Choroid plexus epithelial cell (primary cell): Measurements from ENCODE around the gene IKZF3.

ENCODE experiments used
- DNase-seq: peaks from one replicate; pipeline ENCODE4 v3.0.0-alpha.2; 2010; ENCODE audit warnings: low read depth
- H3K4me3 ChIP-seq: 2 replicates; pipeline ENCODE4 v1.5.1; 2011; ENCODE audit warnings: low read depth, mild to moderate bottlenecking, control low read depth, low read length, moderate library complexity
- CTCF ChIP-seq: conservative IDR thresholded peaks from 2 replicates; pipeline ENCODE4 v1.5.1; 2011; ENCODE audit warnings: low read depth, mild to moderate bottlenecking, control low read depth, inconsistent platforms, low read length, moderate library complexity

Gene IKZF3

GRCh38 chr17:39737760-39738567, 126.1 kb downstream of the IKZF3 start, which contains the start of gene GRB7:
GRB7 (plus strand) TSS chr17:39737938; CDS start chr17:39742302, 4,364 bp downstream.
- no peak for TF ChIP-seq CTCF
- H3K4me3 ChIP-seq, result peak within 1 kb of the TSS; percentile 24
- no peak for DNase-seq

GRCh38 chr17:39737206-39737759, 126.8 kb downstream of the IKZF3 start:
- no peak for TF ChIP-seq CTCF
- no peak overlapping the region for H3K4me3 ChIP-seq
- no peak for DNase-seq

GRCh38 chr17:39736319-39737165, 127.6 kb downstream of the IKZF3 start:
- no peak for DNase-seq
- no peak for TF ChIP-seq CTCF
- no peak overlapping the region for H3K4me3 ChIP-seq

- H3K4me3 ChIP-seq, result no peak overlapping the region
- TF ChIP-seq CTCF, result no peak
- DNase-seq, result no peak
Measured at GRCh38 chr17:39735882-39736281, 128.2 kb downstream of the IKZF3 start.

GRCh38 chr17:39732586-39732985, 131.5 kb downstream of the IKZF3 start:
- TF ChIP-seq CTCF, result no peak
- H3K4me3 ChIP-seq, result no peak overlapping the region
- no peak for DNase-seq

- peak; percentile 72 for TF ChIP-seq CTCF
- DNase-seq, result peak; percentile 82
- H3K4me3 ChIP-seq, result peak within 1 kb of the TSS; percentile 90
Measured at GRCh38 chr17:39730095-39730921, 133.8 kb downstream of the IKZF3 start, which contains the start of gene MIEN1. MIEN1 (minus strand) TSS chr17:39730532; CDS start chr17:39730495, 37 bp downstream.
